Stimulated activated CD8-positive, alpha-beta memory T cell treated with anti-CD3 and anti-CD28 coated beads, Interleukin-4, amount 100 ng/mL, for 48 hours (primary cell): ENCODE data around the gene DUSP19.

ENCODE experiments used
- DNase-seq: peaks from one replicate; pipeline ENCODE4 v3.0.0-alpha.2; 2020

The DUSP19 gene

GRCh38 chr2:183126635-183127034 lies 48.1 kb downstream of the DUSP19 start:
- no peak for DNase-seq

GRCh38 chr2:183134016-183134415 lies 55.5 kb downstream of the DUSP19 start:
- no peak for DNase-seq

GRCh38 chr2:183148955-183149354 lies 70.4 kb downstream of the DUSP19 start:
- no peak for DNase-seq

- DNase-seq = no peak
These were observed 70.9 kb downstream of the DUSP19 start for GRCh38 chr2:183149489-183149888.
